ENCODE data around the gene FBXL5.

The FBXL5 gene

GRCh38 chr4:15653864-15654592 lies 1.1 kb downstream of the FBXL5 start:
- TF ChIP-seq CTCF (conservative IDR thresholded peaks at IDR 0.05; ENCODE audit: low read length) (no peak), EZH2phosphoT487 (IDR thresholded peaks at IDR 0.05; ENCODE audit: borderline replicate concordance) (no peak)
- H3K4me1 ChIP-seq (ENCODE audit: insufficient read depth, low read length, poor library complexity, severe bottlenecking): peaks cover 57% of the 10 kb centered on the region
- H3K9me3 ChIP-seq (ENCODE audit: insufficient read depth, low read depth, low read length): no peaks in the 10 kb centered on the region
- H2AFZ ChIP-seq (ENCODE audit: low read length): no peak overlapping the region; the same call in 1 of the 2 replicates
- no peaks in the 10 kb centered on the region for H3K36me3 ChIP-seq (ENCODE audit: insufficient read depth, low read length)
- H3K79me2 ChIP-seq (ENCODE audit: insufficient read depth, low read length): peaks cover 69% of the 10 kb centered on the region
- H3K27me3 ChIP-seq (ENCODE audit: insufficient read depth, low read length, poor library complexity, severe bottlenecking): no peaks in the 10 kb centered on the region
- H3K9me2 ChIP-seq (replicated peaks; ENCODE audit: low read depth, low read length): no peaks in the 10 kb centered on the region
- 0 out of 2 replicates have a peak, but pooled peaks cover 4% of the 10 kb centered on the region for H3F3A ChIP-seq (ENCODE audit: low read depth)
- peak overlapping the region; percentile 100 for H3K9ac ChIP-seq (ENCODE audit: low read depth, low read length, poor library complexity, severe bottlenecking)
- peak overlapping the region; percentile 93 for H3K4me2 ChIP-seq (ENCODE audit: low read depth, low read length, poor library complexity, severe bottlenecking)
- peaks cover 44% of the 10 kb centered on the region for H4K20me1 ChIP-seq (ENCODE audit: insufficient read depth, low read length, poor library complexity, severe bottlenecking)
- peak overlapping the region; percentile 77 for H3K4me3 ChIP-seq (ENCODE audit: low read length, poor library complexity, severe bottlenecking)

DNA sequence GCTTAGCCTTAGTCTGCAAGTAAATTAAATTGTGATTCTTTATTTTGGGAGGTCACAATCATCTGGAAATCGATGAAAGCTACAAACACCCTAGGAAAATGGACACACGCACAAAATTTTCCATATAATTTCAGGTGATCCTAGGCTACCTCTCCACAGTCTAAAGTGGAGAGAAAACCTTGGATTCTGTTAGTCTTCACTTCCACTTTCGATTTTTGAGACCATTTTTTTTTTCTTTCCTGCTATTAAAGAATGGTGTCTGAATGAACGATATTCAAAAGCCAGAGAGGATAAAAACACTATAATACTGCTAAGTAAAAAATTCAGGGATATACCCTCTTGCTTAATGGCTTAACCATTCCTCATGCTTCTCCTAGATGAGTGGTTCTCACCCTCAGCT lies 1.7 kb downstream of the FBXL5 start:
- 0 out of 2 replicates have a peak, but pooled peaks cover 4% of the 10 kb centered on the region for H3F3A ChIP-seq (ENCODE audit: low read depth)
- peaks cover 61% of the 10 kb centered on the region for H3K4me1 ChIP-seq (ENCODE audit: insufficient read depth, low read length, poor library complexity, severe bottlenecking)
- H2AFZ ChIP-seq (ENCODE audit: low read length): no peak overlapping the region; the same call in 1 of the 2 replicates
- H3K9me3 ChIP-seq (ENCODE audit: insufficient read depth, low read depth, low read length): no peaks in the 10 kb centered on the region
- no peaks in the 10 kb centered on the region for H3K27me3 ChIP-seq (ENCODE audit: insufficient read depth, low read length, poor library complexity, severe bottlenecking)
- peak overlapping the region; percentile 77 for H3K4me3 ChIP-seq (ENCODE audit: low read length, poor library complexity, severe bottlenecking)
- peak overlapping the region; percentile 93 for H3K4me2 ChIP-seq (ENCODE audit: low read depth, low read length, poor library complexity, severe bottlenecking)
- peaks cover 49% of the 10 kb centered on the region for H4K20me1 ChIP-seq (ENCODE audit: insufficient read depth, low read length, poor library complexity, severe bottlenecking)
- no peaks in the 10 kb centered on the region for H3K9me2 ChIP-seq (replicated peaks; ENCODE audit: low read depth, low read length)
- TF ChIP-seq CTCF (conservative IDR thresholded peaks at IDR 0.05; ENCODE audit: low read length) (no peak), EZH2phosphoT487 (IDR thresholded peaks at IDR 0.05; ENCODE audit: borderline replicate concordance) (no peak)
- peak overlapping the region; percentile 100 for H3K9ac ChIP-seq (ENCODE audit: low read depth, low read length, poor library complexity, severe bottlenecking)
- H3K36me3 ChIP-seq (ENCODE audit: insufficient read depth, low read length): no peaks in the 10 kb centered on the region
- H3K79me2 ChIP-seq (ENCODE audit: insufficient read depth, low read length): peaks cover 75% of the 10 kb centered on the region

- Histone ChIP-seq H3K4me1 (ENCODE audit: insufficient read depth, low read length, poor library complexity, severe bottlenecking) (peaks cover 66% of the 10 kb centered on the region), H4K20me1 (ENCODE audit: insufficient read depth, low read length, poor library complexity, severe bottlenecking) (peaks cover 54% of the 10 kb centered on the region), H3F3A (ENCODE audit: low read depth) (0 out of 2 replicates have a peak, but pooled peaks cover 4% of the 10 kb centered on the region), H3K79me2 (ENCODE audit: insufficient read depth, low read length) (peaks cover 80% of the 10 kb centered on the region), H3K9ac (ENCODE audit: low read depth, low read length, poor library complexity, severe bottlenecking) (peak overlapping the region; percentile 100), H3K36me3 (ENCODE audit: insufficient read depth, low read length) (no peaks in the 10 kb centered on the region), H2AFZ (ENCODE audit: low read length) (no peak overlapping the region), H3K9me2 (replicated peaks; ENCODE audit: low read depth, low read length) (no peaks in the 10 kb centered on the region), H3K9me3 (ENCODE audit: insufficient read depth, low read depth, low read length) (no peaks in the 10 kb centered on the region), H3K4me3 (ENCODE audit: low read length, poor library complexity, severe bottlenecking) (peak overlapping the region; percentile 77), H3K4me2 (ENCODE audit: low read depth, low read length, poor library complexity, severe bottlenecking) (peak overlapping the region; percentile 93), H3K27me3 (ENCODE audit: insufficient read depth, low read length, poor library complexity, severe bottlenecking) (no peaks in the 10 kb centered on the region)
- no peak for TF ChIP-seq EZH2phosphoT487 (IDR thresholded peaks at IDR 0.05; ENCODE audit: borderline replicate concordance)
- no peak for TF ChIP-seq CTCF (conservative IDR thresholded peaks at IDR 0.05; ENCODE audit: low read length)
Observed at GRCh38 chr4:15652841-15653240, 2.3 kb downstream of the FBXL5 start.
